Activated T-helper 1 cell treated with anti-CD3 and anti-CD28 coated beads, Interleukin-12 subunit alpha, Interleukin-12 subunit beta, Interleukin-2, Interleukin-4 antibody, amounts not matched to agents 30 ng/mL and 10 ng/mL and 1 ng/mL, durations not matched to agents 14 hours and 24 hours and 36 hours (primary cell): ENCODE data around the gene PHF21A. TPM values are rescaled to one million over a fixed set of nuclear protein-coding genes. Genes with fewer than 3 reads are reported as not detected.

Experiments used
- DNase-seq: peaks from one replicate; pipeline ENCODE4 v3.0.0; 2021; ENCODE audit warnings: low spot score
- H3K27ac Mint-ChIP-seq: one replicate; pipeline ENCODE4 v1.8.0; 2021; ENCODE audit warnings: mild to moderate bottlenecking, mixed read lengths
- H3K27me3 Mint-ChIP-seq: one replicate; pipeline ENCODE4 v1.8.0; 2022; ENCODE audit warnings: mild to moderate bottlenecking, moderate library complexity, mixed read lengths; ENCODE audit not compliant: insufficient read depth
- H3K36me3 Mint-ChIP-seq: one replicate; pipeline ENCODE4 v1.8.0; 2021; ENCODE audit warnings: low read depth, mixed read lengths
- H3K4me1 Mint-ChIP-seq: one replicate; pipeline ENCODE4 v1.8.0; 2021; ENCODE audit warnings: low read depth, mixed read lengths
- H3K4me3 Mint-ChIP-seq: one replicate; pipeline ENCODE4 v1.8.0; 2021; ENCODE audit warnings: mild to moderate bottlenecking, moderate library complexity, mixed read lengths
- H3K9me3 Mint-ChIP-seq: one replicate; pipeline ENCODE4 v1.8.0; 2021; ENCODE audit warnings: mixed read lengths
- intact Hi-C: fragments of 100-400 bp; cut with micrococcal nuclease; formaldehyde crosslinking; loops from one replicate; pipeline ENCODE4 v1.15.1; 2024
- total RNA-seq: library from RNA; stranded (reverse); gene quantifications from 2 replicates; pipeline ENCODE4 v1.2.3, GENCODE V29; 2022

PHF21A gene
- total RNA-seq, 1 donor from 2014 or later: 32.9 TPM

DNA sequence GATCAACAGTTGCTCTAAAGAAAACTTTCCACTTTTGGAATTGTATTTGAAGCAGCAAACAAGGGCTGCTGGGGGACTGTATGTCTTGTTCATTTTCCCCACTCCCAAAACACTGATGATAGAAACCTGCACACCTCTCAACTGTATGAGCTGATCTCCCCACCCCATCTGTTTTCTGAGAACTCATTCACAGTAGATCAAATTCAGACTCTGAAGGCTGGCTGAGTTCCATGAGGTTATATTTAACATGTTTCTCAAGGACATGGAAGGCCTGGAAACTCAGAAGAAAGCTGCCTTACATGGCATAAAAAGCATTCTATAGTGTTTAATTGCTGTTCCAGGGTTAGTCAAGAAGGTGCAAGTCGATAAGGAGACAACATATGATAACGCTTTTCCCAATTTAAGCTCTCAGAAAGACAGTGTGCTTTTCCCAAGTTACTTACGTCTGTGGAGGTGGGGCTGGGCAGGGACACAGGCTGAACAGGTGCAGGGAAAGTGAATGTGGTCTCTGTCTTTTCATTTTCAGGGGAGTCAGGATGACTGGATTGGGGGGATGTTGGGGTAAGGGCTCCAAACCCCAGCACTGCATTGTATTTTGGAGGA, 175.8 kb downstream of the PHF21A start:
- no peak for DNase-seq
- no peaks in the 10 kb centered on the region for H3K27me3 Mint-ChIP-seq
- intact Hi-C loops: no loop called here
- no peak overlapping the region for H3K4me3 Mint-ChIP-seq
- H3K36me3 Mint-ChIP-seq: peaks cover 23% of the 10 kb centered on the region
- no peak overlapping the region for H3K27ac Mint-ChIP-seq
- H3K9me3 Mint-ChIP-seq: no peaks in the 10 kb centered on the region
- no peaks in the 10 kb centered on the region for H3K4me1 Mint-ChIP-seq

GRCh38 chr11:45942381-45942780, 178.9 kb downstream of the PHF21A start:
- Mint-ChIP-seq H3K9me3 (no peaks in the 10 kb centered on the region), H3K36me3 (peaks cover 16% of the 10 kb centered on the region), H3K27ac (no peak overlapping the region), H3K4me3 (no peak overlapping the region), H3K27me3 (no peaks in the 10 kb centered on the region), H3K4me1 (no peaks in the 10 kb centered on the region)
- DNase-seq: no peak
- intact Hi-C loops: no loop called here

DNA sequence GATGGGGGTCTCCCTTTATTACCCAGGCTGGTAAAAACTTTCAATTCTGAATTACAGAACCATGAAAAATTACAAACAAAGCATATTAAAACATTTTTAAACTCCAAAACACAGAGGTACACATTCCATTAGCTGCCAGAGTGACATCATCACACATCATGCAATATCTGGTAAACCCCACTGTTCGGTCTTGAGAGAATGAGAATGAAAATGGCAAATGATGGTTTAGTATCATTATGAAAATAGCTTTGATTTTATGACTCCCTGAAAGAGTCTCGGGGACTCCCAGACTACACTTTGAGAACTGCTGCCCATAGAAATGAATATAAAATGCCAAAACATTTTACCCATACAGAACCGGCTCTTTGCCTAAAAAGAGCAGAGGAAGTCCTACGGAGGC, 180.0 kb downstream of the PHF21A start:
- Mint-ChIP-seq H3K36me3 (peaks cover 18% of the 10 kb centered on the region), H3K27me3 (no peaks in the 10 kb centered on the region), H3K27ac (no peak overlapping the region), H3K4me3 (no peak overlapping the region), H3K4me1 (no peaks in the 10 kb centered on the region), H3K9me3 (no peaks in the 10 kb centered on the region)
- intact Hi-C loops: no loop called here
- DNase-seq: no peak

DNA sequence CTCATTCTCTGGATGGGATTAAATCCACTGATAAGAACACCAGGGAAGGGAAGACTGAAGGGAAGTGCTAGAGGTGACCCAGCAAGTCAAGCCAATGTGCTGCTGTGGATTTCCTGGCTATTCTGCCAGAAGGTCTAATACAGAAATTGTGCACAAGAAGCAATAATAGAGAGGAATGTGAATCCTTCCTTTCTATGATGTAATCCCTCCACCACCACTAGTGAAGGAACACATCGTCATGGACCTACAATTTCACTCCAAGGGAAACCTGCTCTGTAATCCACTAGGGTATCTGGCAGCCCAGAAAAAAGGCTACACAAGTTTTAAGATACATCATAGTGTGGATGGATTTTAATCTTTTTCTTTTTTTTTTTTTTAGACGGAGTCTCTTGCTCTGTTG, 181.4 kb downstream of the PHF21A start:
- no peak overlapping the region for H3K4me3 Mint-ChIP-seq
- DNase-seq: no peak
- H3K9me3 Mint-ChIP-seq: no peaks in the 10 kb centered on the region
- no peak overlapping the region for H3K27ac Mint-ChIP-seq
- intact Hi-C loops: no loop called here
- H3K27me3 Mint-ChIP-seq: no peaks in the 10 kb centered on the region
- peaks cover 7% of the 10 kb centered on the region for H3K36me3 Mint-ChIP-seq
- no peaks in the 10 kb centered on the region for H3K4me1 Mint-ChIP-seq

GRCh38 chr11:45937916-45938315, 183.3 kb downstream of the PHF21A start:
- no peaks in the 10 kb centered on the region for H3K27me3 Mint-ChIP-seq
- no peaks in the 10 kb centered on the region for H3K4me1 Mint-ChIP-seq

DNA sequence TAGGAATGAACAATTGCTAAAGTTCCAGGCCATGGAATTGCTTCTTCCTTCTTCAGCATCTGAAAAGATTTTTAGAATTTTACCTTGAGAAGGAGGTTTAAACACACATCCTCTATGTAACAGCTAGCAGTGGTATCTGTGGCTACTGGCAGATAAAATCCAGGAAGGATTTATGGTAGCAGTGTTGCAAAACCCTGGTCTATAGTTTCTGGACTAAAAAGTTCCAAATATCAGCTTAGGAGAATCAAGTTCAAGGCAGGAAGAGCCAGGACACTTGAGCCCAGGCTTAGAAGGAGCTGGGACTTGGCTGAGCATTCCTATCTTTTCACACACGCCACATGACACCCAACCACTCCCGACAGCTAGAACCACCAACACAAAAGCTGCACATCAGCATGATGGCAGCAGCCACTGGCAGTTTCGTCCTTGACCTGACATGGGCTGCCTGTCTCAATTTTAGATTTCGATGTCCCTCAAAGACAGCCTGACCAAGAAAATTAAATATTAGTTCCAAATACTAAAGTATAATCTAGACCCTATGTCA, 184.7 kb downstream of the PHF21A start:
- H3K4me3 Mint-ChIP-seq: no peak overlapping the region
- H3K27me3 Mint-ChIP-seq: no peaks in the 10 kb centered on the region
- DNase-seq: no peak
- intact Hi-C loops: no loop called here
- H3K9me3 Mint-ChIP-seq: no peaks in the 10 kb centered on the region
- H3K27ac Mint-ChIP-seq: no peak overlapping the region
- peaks cover 1% of the 10 kb centered on the region for H3K4me1 Mint-ChIP-seq
- peaks cover 9% of the 10 kb centered on the region for H3K36me3 Mint-ChIP-seq

More at GRCh38 chr11:45937916-45938315, 183.3 kb downstream of the PHF21A start:
- intact Hi-C loops: no loop called here
- peaks cover 5% of the 10 kb centered on the region for H3K36me3 Mint-ChIP-seq
- no peaks in the 10 kb centered on the region for H3K9me3 Mint-ChIP-seq
- no peak overlapping the region for H3K4me3 Mint-ChIP-seq
- no peak overlapping the region for H3K27ac Mint-ChIP-seq
- DNase-seq: no peak

DNA sequence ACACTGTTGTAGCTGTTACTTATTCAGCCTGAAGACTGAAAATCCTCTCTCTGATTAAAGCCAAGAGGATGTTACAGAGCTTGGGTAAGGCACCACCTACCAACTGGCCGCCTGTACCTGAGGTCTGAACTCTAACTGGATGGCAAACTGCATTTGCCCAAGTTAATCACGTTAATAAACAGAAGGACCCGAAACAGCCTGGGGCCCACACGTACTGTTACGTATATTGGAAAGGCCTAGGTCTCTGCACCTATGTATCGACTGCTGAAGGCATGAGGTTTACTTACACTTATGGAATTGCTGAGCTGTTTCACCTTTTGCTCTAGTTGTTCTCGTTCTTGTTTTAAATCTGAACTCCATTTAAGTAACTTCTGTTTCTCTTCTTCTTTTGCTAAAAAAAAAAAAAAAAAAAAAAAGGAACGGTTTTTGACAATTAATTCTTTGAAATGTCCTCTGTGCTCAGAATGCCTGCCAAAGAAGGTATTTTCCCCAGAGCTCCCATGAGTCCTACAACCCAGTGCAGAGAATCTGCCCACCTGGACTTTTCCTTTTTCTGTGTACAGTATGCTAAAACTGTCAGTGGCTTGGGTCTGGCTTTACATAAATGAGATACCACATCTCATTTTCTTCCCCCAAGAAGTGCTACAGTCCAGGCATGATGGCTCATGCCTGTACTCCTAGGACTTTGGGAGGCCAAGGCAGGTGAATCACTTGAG, 185.7 kb downstream of the PHF21A start:
- no peaks in the 10 kb centered on the region for H3K9me3 Mint-ChIP-seq
- DNase-seq: no peak
- no peaks in the 10 kb centered on the region for H3K27me3 Mint-ChIP-seq
- peaks cover 12% of the 10 kb centered on the region for H3K4me1 Mint-ChIP-seq
- H3K27ac Mint-ChIP-seq: no peak overlapping the region
- intact Hi-C loops: no loop called here
- peaks cover 10% of the 10 kb centered on the region for H3K36me3 Mint-ChIP-seq
- H3K4me3 Mint-ChIP-seq: no peak overlapping the region

DNA sequence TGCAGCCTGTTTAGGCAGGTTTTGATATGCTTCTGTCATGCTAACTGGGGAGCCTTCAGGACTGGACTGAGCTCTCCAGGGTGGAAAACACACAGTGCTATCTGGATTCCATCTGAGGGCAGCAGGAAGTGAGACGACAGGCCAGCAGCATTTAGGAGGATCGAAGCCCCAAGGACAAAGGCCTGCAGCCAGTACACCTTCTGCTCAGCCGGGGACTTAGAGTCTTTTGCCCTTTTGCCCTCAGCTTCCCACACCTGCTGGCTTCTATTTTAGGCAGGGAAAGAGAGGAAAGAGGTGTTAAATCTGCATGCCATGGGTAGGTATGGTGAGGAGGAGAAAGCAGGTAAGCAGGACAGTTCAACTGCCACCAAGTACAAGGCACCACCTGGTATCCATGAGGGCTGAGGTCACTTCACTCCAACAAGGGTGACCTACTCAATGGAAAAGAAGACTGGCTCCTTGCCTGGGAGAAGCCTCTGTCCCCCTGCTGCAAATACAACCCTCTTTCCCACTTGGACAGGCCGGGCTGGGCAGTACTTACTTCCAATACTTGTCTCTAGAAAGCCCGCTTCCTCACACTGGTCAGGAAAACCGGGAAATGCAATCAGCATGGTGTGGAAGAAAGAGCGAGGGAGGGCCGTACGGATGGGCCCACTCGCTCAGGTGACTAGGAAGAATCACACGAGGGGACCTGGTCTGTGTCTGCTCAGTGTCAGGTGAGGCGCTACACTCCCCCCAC, 186.5 kb downstream of the PHF21A start:
- Mint-ChIP-seq H3K36me3 (peaks cover 10% of the 10 kb centered on the region), H3K9me3 (no peaks in the 10 kb centered on the region), H3K27ac (no peak overlapping the region), H3K27me3 (no peaks in the 10 kb centered on the region), H3K4me3 (no peak overlapping the region), H3K4me1 (peaks cover 20% of the 10 kb centered on the region)
- intact Hi-C loops: no loop called here
- DNase-seq: no peak

GRCh38 chr11:45933846-45934579, 187.2 kb downstream of the PHF21A start:
- H3K4me3 Mint-ChIP-seq: no peak overlapping the region
- peaks cover 10% of the 10 kb centered on the region for H3K36me3 Mint-ChIP-seq
- H3K27me3 Mint-ChIP-seq: no peaks in the 10 kb centered on the region
- DNase-seq: no peak
- no peaks in the 10 kb centered on the region for H3K9me3 Mint-ChIP-seq
- intact Hi-C loops: no loop called here
- peaks cover 21% of the 10 kb centered on the region for H3K4me1 Mint-ChIP-seq
- H3K27ac Mint-ChIP-seq: no peak overlapping the region

GRCh38 chr11:45933131-45933831, 188.0 kb downstream of the PHF21A start:
- intact Hi-C loops: no loop called here
- H3K27me3 Mint-ChIP-seq: no peaks in the 10 kb centered on the region
- no peaks in the 10 kb centered on the region for H3K9me3 Mint-ChIP-seq
- H3K4me1 Mint-ChIP-seq: peaks cover 21% of the 10 kb centered on the region
- H3K27ac Mint-ChIP-seq: no peak overlapping the region
- H3K4me3 Mint-ChIP-seq: no peak overlapping the region
- DNase-seq: no peak
- peaks cover 10% of the 10 kb centered on the region for H3K36me3 Mint-ChIP-seq

DNA sequence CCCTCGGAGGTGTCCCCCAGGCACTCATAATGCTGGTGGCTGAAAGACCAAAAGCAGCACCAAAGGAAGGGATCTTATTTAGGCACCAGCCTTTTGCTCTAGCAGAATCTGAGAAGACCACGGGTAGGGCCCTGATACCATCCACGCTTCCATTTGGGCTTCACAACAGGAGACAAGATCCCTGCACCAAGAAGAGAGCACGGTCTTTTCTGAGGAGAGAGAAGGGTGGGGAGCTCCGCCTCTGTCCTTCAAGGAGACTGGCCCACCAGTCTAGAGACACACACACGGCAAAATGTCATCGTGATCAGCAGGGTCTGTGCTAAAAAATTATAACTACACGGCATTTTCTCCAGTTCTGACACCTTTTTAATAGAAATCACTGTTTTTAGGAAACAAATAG, 189.0 kb downstream of the PHF21A start:
- Mint-ChIP-seq H3K27ac (no peak overlapping the region), H3K4me3 (no peak overlapping the region), H3K27me3 (no peaks in the 10 kb centered on the region), H3K36me3 (peaks cover 10% of the 10 kb centered on the region), H3K9me3 (no peaks in the 10 kb centered on the region), H3K4me1 (peaks cover 21% of the 10 kb centered on the region)
- intact Hi-C loops: no loop called here
- no peak for DNase-seq

- intact Hi-C loops: no loop called here
- no peak for DNase-seq
- Mint-ChIP-seq H3K4me3 (no peak overlapping the region), H3K9me3 (no peaks in the 10 kb centered on the region), H3K27me3 (no peaks in the 10 kb centered on the region), H3K27ac (no peak overlapping the region), H3K4me1 (peaks cover 21% of the 10 kb centered on the region), H3K36me3 (peaks cover 10% of the 10 kb centered on the region)
These were observed 189.5 kb downstream of the PHF21A start for GRCh38 chr11:45931739-45932138.
